IPS-NIHi7 (cell line): ENCODE data around the gene CALU.

Experiments
- DNase-seq: peaks from one replicate; pipeline ENCODE4 v3.0.0; 2012; ENCODE audit warnings: mixed read lengths; ENCODE audit errors: extremely low spot score

The CALU gene

DNA sequence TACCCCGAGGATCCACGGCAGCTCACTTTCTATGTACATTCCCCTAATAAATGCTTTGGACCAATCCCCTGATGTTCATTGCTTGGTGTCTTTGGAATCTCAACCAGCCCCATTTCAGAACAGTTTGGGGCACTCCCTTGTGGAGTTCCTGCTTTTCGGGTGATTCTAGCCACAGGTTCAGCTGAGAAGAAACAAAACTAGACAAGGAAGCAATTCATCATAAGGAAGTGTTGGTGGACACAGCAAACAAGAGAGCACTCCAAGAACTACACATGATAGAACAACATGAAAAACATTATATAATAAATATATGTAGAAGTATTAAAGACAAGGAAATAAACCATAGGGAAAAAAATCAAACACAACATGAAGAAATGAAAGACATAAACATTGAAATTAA lies 46.6 kb downstream of the CALU start:
- no peak for DNase-seq

DNA sequence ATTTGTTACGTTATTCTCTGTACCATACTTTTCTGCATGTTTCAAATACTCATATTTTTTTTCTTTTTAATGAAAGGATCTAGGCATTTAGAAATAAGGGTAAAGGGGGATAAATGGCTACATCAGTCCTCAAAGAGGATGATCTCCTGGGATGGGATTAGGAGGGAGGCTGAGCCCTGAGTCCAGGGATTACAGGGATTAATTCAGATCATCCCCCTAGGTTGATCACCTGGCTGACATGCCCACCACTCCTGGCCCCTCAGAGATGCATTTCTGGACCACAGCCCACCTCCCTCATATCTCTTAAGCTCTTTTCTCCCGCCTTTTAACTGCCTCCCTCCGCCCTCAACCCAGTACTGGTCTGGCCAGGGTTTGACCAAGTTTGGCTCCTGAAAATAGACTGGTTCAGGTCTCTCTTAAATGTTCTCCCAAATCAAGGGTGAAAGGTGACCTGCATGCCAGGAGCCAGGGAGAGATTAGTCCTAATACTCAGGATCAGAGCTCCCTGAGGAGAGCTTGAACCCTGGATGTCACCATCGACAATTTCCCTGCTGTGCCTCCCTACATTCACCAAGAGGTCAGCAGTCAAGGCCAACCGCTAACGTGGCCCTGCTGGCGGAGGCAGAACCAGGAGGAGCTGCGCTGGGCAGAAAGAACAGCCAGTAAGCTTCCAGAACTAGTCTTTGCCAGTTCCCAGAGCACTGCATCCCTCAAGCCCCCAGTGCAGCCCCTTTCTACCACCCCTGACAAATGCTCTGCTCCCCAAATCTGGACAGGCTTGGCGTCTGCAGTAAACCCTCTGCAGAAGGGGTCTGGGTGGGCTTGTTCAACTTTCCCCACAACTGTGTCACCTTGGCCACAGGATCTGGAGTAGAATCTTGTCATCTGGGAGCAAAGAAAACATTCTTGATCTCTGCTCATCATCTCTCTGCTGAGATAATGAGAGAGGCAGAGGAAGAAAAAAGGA lies 49.6 kb downstream of the CALU start:
- no peak for DNase-seq

DNA sequence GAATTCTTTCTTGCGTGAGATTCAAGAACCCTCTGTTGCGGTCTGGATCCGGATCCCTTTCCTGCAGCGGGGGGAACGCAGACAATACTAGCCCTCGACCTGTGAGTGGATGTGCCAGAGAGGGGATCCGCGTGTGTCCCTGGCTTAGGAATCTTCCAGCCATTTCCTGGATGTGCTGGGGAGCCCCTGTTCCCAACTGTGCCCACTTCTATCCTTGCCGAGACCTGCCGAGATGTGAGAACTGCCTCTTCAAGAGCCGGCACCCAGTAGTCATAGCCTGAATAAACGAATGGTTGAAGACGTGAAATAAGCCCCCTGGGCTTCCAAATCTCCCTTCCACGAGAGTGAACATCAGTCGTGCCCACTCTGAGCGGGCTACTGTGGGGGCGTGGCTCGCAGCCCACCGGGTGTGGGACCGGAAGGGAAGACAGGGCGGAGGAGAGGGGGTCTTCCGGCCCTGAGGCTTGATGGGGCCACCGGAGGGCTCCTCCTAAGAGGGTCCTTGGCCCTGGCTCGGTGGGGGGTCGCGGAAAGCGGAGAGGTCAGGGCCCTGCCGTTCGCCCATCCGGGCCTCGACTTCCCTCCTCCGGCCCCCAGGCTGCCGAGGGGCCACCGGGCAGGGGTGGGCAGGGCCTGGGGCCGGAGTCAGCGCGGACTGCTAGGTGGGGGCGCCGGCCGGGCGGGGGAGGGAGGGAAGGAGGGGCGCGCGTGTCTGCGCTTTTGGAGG lies 51.3 kb downstream of the CALU start:
- peak; percentile 46 for DNase-seq

DNA sequence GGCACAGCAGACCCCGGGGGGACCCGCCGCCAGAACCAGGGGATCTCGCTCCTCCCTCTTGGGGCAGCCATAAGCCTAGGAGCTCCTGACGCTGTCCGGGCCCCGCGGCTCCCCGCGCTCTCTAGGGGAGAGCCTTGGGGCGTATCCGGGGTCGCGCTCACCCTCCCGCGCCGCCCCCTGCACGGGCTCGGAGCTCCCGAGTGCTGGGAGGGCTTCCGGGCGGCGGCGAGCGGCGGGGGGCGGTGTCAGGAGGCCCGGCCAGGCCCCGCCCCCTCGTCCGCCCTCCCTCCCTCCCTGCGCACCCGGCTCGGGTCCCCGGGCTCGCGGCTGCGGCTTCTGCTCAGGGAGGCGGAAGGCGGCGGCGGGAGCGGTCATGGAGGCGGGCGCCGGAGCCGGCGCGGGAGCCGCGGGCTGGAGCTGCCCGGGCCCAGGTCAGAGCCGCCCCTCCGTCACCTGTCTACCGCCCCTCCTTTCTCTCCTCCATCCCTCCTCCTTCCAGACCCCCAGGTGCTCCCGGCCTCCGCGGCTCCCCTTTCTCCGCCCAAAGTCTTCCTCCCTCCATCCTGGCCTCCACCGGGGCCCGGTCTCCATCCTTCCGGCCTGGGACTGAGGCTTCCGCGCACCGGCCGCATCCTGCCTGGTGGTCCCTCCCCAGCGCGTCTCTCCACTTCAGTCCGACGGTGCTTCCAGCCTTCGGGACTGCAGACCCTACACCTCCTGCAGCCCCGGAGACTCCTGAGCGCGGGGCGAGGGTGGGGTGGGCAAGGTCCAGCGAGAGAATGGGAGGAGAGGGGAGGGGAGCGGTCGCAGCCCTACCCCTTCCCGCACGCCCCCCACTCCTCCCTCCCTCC lies 52.2 kb downstream of the CALU start, which contains the start of gene CCDC136:
TSS of gene CCDC136 (plus strand) at position 848 of the 851 bp plus-strand sequence. CDS start 444 bp downstream, outside the sequence.
- peak; percentile 87 for DNase-seq

DNA sequence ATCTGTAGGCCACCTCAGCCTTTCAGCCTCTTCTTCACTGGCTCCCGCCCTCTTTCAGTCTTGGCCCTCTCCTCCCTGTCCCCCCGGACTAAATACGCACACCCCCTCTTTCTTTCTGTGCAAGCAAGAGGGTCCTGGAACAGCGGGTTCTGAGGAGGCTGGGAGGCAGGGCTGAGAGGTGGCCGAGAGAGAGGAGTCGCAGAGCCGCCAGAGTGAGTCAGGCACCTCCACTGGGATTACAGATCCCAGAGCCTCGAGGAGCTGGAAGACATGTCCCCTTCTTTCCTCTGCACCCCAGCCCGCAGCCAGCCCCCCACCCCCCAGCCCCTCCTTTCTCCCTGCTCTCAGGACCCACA lies 52.8 kb downstream of the CALU start:
- peak; percentile 51 for DNase-seq

DNA sequence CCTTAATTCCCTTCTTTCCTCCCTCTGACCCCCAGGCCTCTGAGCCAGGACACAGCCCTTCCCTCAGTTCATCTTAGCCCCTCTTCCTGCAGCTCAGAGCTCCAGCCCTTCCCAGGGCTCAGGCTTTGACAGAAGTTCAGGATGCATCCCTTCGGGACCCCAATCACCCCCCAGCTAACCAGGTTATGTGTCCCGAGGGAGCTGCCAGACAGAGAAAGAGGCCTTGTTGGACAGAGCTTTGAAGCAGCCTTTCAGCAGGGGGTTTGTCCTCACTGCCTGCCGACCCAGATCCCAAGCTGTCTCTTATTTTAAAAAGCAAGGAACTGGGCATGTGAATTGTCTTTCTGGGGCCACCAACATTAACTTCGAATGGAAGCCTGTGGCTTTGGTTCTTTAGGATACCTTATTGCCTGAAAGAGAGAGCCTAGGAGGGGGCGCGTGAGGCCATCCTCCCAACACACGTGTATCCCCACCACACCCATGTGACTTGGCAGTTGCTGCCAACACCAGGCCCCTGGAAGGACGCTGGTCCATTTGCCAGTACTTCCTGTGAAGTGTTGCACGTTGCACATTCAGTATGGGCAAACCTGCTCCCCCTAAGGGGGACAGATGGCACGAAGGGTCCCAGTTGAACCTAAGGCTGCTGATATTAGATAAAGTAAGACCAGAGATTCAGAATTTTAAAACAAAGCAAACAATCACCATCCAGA lies 53.5 kb downstream of the CALU start:
- DNase-seq, result no peak

DNA sequence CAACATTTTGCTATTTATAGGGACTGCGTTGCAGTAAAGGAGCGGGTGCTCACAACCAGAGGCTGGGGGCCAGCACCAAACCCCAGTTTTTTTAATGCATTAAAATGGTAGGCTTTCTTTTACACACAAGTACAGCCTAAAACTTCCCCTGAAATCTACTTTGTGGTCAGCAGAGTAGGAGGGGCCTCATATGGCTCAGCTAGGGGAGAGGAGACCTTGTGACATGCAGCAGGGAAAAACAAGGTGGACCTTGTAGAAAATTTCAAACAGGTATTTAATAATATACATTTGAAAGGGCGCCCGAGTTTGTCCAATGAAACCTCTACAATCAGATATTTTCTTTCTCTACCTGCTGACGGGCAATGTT lies 54.0 kb downstream of the CALU start:
- no peak for DNase-seq

DNA sequence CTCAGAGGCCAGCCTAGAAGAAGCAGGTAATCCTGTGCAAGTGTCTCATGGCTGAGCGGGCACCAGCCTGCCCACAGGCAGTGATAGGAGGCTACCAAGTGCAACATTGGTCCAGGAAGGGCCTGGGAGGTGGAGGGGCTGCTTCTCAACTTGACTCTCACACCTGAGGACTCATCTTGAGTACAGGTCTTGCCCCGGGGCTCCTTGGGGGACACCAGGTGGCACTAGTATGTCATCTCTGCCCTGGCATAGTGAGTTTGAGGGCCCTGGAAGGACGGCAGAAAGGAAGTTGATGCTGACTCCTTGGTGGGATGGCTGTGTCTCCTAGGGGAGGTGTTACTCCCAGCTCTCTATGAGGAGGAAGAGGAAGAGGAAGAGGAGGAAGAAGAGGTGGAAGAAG lies 54.9 kb downstream of the CALU start:
- DNase-seq, result peak; percentile 12

DNA sequence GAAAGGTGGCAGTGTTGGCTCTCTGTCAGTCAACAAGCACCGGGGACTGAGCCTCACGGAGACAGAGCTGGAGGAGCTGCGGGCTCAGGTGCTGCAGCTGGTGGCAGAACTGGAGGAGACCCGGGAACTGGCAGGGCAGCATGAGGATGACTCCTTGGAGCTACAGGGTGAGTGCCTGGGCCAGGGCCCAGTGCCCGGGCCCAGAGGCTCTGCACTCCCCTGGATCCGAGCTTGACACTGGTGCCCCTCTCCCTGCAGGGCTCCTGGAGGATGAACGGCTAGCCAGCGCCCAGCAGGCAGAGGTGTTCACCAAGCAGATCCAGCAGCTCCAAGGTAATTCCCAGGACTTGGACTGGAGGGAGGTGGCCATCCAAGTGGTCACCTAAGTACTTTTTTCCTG lies 55.3 kb downstream of the CALU start:
- DNase-seq, result no peak

DNA sequence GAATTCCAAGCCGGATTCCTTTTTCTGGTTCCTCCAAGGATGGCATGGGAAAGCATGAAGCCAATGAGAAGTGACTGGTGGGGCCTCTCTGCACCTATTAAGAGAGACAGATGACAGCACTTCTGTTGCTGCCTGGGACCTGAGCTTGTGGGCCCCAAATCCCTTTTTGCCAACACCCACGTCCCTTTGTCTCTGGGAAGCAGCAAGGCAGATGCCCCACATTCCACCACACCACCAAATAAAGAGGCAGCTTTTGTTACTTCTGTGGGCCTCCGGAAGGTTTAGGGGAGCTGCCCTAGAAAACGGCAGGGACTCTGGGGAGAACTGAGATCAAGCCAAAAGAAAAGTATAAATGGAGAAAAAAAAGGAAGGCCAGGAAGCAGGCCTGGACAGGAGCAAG lies 56.0 kb downstream of the CALU start:
- DNase-seq, result peak; percentile 6

DNA sequence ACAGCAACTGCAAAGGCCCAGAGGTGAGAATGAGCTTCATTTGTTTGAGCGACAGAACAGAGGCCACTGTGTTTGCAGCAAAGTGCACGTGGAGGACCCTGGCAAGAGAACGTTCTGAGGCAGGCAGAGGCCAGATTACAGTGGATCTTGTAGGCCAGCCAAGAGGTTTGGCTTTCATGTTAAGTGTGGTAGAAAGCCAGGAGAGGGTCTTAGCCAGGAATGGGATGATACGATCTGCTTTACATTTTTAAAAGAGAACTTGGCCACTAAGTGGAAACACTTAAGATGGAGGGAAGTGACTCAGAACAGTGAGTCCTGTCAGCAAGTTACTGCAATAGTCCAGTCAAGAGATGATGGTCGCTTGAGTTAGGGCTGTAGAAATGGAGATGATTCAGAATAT lies 57.2 kb downstream of the CALU start:
- DNase-seq, result peak; percentile 3

DNA sequence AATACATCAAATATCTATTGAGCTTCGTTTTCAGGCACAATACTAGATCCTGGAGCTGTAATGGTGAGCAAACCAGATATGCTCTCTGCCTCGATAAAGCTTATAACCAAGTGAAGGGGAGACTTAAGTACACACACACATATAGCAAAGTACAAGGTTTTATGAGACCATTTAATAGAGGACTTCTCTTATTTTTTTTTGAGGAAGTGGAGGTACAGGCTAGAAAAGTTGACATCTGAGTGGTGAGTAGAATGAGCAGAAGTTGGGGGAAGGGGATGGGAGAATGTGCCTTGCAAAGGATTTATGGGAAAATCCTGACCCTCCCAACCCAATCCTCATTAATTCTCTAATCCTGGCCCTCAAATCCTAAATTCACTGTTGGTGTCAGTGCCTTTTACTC lies 60.3 kb downstream of the CALU start:
- no peak for DNase-seq

DNA sequence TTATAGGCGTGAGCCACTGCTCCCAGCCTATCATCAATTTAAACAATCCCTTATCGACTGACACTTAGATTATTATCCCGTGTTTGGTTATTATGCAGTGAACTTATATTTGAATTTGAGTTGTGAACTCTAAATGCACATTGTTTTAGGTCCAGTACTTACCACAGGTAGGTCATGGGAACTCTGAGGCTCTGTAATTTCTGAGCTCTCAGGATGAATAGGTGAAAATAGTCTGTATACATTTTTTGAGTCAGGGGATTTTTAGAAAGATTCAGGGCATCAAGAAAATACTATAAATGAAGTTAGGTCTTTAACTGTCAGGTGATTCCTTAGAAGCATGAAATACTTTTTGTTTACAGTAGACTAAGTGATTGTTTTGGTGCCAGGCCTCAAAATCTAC lies 61.4 kb downstream of the CALU start:
- no peak for DNase-seq

DNA sequence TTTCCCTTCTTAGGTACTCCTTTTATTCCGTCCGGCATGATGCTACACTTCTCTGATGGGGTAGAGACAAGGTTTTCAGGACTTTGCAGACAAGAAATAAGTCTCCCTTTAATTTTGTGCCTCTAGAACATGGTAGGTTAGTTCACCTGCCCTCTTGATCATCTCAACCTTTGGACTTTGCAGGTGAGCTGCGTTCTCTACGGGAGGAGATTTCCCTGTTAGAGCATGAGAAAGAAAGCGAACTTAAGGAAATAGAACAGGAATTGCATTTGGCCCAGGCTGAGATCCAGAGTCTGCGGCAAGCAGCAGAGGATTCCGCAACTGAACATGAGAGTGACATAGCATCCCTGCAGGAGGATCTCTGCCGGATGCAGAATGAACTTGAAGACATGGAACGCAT lies 61.8 kb downstream of the CALU start:
- no peak for DNase-seq

DNA sequence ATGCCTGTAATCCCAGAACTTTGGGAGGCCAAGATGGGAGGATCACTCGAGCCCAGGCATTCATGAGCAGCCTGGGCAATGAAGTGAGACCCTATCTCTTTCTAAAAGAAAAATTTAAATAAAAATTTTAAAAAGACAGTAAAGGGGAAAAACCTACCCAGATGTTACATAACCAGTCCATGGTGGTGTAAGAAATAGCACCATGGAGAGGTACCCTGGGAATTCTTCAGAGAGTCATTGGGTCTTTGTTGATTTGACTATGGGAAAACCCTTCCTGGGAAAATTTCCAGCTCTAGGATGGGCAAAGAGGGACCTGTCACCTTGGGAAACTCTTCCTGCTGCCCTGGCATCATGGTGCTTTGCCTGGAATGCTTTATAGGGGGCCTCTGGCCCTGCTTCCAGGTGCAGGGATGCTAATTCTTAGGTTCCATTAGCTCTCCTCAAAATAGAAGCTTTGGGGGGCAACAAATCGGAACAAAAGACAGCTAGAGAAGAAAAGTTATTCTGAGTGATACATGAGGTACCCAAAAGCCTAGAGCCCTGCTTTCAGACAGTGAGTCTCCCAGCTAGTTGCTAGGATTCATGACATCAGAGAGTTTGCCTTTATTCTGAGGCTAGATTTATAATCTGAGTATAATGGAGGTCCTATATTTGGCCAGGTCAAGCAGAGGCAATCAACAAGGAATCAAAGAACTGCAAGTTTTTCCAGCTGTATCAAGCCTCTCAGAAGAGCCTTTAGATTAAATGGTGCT lies 62.7 kb downstream of the CALU start:
- no peak for DNase-seq

DNA sequence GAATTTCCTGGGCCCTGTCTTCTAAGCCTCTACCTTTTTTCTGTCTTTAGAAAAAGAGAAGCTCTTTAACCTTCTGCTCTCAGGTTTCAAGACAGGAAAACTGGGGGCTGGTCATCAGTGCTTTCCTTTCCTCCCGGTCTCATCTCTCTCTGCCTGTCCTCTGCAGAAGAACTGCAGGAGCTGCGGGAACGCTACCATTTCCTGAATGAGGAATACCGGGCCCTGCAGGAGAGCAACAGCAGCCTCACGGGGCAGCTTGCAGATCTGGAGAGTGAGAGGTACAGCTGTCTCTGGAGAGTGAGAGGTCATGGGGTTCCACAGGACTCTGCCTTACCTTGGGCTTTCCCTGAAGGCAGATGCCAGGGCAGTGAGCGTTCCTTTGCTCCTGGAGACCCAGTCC lies 65.3 kb downstream of the CALU start:
- peak; percentile 44 for DNase-seq

DNA sequence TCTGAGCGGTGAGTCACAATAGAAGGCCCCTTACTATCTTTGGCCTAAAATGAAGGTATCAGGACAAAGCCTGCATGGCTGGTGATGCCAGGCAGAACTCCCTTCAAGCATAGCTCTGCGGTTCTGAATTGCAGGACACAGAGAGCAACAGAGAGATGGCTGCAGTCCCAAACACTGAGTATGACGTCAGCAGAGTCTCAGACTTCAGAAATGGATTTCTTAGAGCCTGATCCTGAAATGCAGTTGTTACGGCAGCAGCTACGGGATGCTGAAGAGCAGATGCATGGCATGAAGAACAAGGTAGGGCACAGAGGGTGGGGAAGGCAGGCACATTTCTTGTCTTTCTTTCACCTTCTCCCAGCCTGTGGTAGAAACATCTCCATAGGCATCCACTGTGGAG lies 66.1 kb downstream of the CALU start:
- no peak for DNase-seq

DNA sequence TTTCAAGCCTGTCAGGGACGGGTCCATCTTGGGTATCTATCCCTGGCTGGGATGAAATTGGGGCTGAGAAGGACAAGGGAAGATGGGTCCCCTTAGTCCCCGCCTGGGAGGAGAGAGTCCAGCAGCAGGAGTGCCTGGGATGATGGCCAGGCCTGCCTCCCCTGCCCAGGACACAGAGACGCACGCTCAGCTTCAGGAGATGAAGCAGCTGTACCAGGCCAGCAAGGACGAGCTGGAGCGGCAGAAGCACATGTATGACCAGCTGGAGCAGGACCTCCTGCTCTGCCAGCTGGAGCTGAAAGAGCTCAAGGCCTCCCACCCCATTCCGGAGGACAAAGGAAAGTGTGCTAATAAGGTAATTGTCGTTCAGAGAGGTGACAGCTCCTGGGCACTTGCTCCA lies 68.0 kb downstream of the CALU start:
- no peak for DNase-seq

DNA sequence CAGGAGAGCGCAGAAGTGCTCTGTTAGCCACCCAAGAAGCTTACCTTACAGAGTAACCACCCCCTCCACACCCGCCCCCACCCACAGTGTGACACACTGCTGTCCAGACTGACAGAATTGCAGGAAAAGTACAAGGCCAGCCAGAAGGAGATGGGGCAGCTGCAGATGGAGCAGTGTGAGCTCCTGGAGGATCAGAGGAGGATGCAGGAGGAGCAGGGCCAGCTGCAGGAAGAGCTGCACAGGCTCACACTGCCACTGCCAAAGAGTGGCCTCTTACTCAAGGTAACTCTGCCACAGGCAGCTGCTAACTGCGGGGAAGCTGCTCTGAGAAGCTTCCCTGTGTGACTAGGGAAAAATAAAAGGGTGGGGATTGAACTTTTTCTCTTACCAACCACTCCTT lies 70.2 kb downstream of the CALU start:
- DNase-seq, result no peak

DNA sequence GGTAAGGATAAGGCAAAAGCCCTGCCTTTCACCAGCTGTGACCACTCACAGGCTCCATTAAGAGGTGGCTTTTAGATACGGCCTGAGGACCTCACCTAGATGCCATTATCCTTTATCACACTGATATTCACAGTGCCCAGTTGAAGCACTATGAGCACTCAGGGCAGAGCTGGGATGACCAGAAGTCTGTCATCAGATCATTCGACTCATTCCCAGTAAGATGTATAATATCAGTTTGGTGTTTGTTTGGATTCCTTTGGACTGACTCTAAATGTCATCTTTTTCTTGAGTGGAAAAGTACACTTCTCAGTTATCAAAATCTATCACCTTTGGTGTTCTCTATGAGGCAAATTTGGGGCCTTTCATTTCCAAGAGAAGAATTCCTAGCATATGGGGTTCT lies 71.3 kb downstream of the CALU start:
- no peak for DNase-seq

DNA sequence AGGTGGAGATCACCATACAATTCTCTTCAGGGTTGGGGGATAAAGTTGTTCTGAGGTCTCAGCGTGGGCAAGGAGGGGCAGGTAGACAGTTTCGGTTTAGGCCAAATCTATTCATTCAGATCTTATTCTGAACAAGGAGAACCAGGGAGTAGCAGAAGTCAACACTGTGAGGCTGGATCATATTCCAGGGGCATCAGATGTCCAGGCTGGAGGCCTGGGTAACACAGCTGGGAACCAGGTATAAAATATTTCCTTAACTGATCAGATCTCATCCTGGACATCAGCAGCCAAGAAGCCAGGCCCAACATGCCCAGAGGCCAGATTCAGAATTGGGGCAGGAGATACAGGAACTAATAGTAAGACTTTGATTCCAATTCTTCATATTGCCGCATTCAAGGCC lies 71.8 kb downstream of the CALU start:
- DNase-seq, result no peak
